Breast epithelium (tissue), 3 donors: Measurements from ENCODE around the gene ZNF408.
A peak's percentile ranks its signal among the peaks of the same experiment; 100 is the strongest.

Experiments used
- CTCF ChIP-seq, 3 donors: fragments of 450-650 bp; IDR thresholded peaks; one replicate each; pipeline ENCODE4 v1.5.1; 2016 to 2017; ENCODE audit warnings: antibody characterized with exemption in 3 of 3, mild to moderate bottlenecking in 3 of 3, moderate library complexity in 3 of 3
- POLR2AphosphoS5 ChIP-seq, 3 donors: sonication (generic); formaldehyde crosslinking; IDR thresholded peaks; one replicate each; pipeline ENCODE4 v1.6.1; 2017; ENCODE audit warnings: antibody characterized with exemption in 3 of 3

DNA sequence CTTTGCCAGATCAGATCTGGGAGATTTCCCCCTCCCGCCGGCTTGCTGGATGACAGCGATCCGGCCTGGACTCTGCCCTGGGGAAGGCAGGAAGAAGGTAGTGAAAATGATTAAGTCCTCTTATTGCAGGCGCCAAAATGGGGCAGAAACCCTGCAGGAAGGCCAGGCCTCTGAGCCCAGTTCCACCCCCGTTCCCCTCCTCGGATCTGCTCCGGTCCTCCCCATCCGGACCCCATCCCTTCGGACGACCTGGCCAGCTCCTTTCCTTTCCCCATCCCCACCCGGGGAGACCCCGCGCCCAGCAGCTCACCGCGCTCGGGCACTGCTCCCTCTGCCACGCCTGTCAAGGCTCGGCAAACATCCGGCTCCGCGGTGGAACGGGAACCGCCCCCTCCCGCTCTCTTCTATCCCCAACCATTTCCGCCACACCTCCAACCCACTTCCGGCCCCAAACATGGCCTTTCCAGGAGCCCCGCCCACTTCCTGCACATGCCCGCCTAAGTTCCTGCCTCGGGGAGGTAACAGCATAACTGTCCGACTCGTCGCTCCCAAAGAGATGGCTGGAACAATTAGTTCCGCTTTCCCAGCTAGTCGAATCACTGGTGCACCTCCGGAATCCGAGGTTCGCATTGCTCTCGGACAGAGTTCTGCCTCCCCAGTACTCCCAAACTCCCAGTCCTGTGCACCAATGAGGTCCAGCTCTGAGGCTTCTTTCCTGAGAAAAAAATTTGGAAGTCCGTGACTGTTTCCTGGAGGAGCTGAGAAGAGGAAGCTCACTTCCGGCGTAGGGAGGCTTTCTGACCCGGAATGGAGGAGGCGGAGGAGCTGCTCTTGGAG, at the start of gene ZNF408, which contains the start of gene ARHGAP1:
- no peak for TF ChIP-seq CTCF (IDR thresholded peaks at IDR 0.05)
- peak; percentile 81 to 87 (median 81) for TF ChIP-seq POLR2AphosphoS5 (IDR thresholded peaks at IDR 0.05)
